Bronchial smooth muscle cell (primary cell): Measurements from ENCODE around the gene TNRC6C. TPM values are rescaled to one million over a fixed set of nuclear protein-coding genes. Genes with fewer than 3 reads are reported as not detected.

ENCODE experiments used
- total RNA-seq: library from RNA; depleted of rRNA; stranded (reverse); fragments of >200 nt; gene quantifications from 2 replicates; pipeline ENCODE4 v1.2.1, GENCODE V29; 2014

The TNRC6C gene, protein sequence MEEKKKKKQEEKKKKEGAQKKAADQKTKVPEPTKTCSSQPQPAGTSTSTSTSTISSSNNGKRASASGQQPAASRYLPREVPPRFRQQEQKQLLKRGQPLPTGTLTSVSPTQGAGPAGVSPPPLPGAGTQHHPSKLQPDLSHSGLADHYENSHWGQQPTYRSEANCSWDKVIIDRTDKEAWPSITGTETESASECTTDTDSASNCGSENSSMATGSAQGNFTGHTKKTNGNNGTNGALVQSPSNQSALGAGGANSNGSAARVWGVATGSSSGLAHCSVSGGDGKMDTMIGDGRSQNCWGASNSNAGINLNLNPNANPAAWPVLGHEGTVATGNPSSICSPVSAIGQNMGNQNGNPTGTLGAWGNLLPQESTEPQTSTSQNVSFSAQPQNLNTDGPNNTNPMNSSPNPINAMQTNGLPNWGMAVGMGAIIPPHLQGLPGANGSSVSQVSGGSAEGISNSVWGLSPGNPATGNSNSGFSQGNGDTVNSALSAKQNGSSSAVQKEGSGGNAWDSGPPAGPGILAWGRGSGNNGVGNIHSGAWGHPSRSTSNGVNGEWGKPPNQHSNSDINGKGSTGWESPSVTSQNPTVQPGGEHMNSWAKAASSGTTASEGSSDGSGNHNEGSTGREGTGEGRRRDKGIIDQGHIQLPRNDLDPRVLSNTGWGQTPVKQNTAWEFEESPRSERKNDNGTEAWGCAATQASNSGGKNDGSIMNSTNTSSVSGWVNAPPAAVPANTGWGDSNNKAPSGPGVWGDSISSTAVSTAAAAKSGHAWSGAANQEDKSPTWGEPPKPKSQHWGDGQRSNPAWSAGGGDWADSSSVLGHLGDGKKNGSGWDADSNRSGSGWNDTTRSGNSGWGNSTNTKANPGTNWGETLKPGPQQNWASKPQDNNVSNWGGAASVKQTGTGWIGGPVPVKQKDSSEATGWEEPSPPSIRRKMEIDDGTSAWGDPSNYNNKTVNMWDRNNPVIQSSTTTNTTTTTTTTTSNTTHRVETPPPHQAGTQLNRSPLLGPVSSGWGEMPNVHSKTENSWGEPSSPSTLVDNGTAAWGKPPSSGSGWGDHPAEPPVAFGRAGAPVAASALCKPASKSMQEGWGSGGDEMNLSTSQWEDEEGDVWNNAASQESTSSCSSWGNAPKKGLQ (N-terminal part only)
- total RNA-seq: 3.8 and 4.3 TPM in 2 replicates

DNA sequence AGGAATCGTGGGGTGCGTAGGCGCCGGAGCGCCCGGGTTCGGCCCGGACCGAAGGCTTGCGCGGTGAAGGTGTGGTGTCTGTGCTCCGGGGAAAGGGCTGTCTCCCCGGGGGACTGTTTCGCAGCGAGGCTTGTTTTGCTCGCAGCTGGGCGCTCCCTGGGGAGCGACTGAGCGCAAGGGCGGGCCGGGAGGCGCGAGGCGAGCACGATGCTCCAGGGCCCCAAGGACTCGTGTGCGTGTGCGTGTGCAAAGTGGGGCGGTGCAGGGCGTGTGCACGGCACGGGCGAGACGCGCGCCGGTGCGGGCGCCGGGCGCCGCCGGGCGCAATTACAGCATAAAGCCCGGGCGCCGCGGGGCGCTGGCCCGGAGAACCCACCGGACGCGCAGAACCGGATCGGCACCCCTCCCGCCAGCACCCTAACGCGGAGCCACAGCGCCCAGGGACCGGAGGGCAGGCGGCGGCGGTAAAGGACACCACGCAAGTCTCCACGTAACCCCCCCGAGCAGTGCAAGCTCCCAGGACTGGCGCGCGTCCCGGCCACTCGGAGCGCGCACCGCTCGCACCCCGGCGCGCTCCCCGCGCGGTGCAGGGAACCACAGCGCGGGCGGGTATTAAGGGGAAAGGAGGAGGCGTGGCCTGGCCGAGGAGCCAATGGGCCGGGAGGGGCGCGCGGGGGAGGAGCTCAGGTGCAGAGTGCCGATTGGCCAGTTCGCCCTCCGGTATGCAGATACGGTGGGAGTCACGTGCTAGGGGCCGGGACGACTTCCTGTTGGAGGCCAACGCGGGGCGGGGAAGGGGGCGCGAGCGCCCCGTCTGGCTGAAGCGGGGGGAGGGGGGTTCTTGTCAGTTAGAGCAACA, at the start of gene TNRC6C:
Gene TNRC6C, plus strand, starts transcription at position 847 of the 859 bp plus-strand sequence. CDS start 45,504 bp downstream, outside the sequence.

GRCh38 chr17:78128551-78129350, 170.2 kb downstream of the TNRC6C start, which contains the start of gene TMC6:
TSS of gene TMC6 (minus strand) at chr17:78128755. CDS start at chr17:78126832, 1,923 bp downstream.

GRCh38 chr17:78130437-78131101, 172.1 kb downstream of the TNRC6C start, which contains the start of gene TMC8:
TSS of gene TMC8 (plus strand) at chr17:78130771. CDS start at chr17:78131589, 818 bp downstream.

Other genes starting within 250 kb of the TNRC6C start
- gene TMC6, start 170.1 kb downstream of the TNRC6C start, total RNA-seq: 0.47 and 1.5 TPM in 2 replicates
- not detected in 2 replicates for gene TMC8, start 172.1 kb downstream of the TNRC6C start, total RNA-seq
- gene C17orf99, start 187.7 kb downstream of the TNRC6C start, total RNA-seq: not detected in 2 replicates
- 1.6 and 3.0 TPM in 2 replicates for gene SYNGR2, start 209.9 kb downstream of the TNRC6C start, total RNA-seq
- 14.1 and 31.1 TPM in 2 replicates for gene TK1, start 228.3 kb downstream of the TNRC6C start, total RNA-seq
- 28.9 and 32.6 TPM in 2 replicates for gene AFMID, start 228.7 kb downstream of the TNRC6C start, total RNA-seq